GM19023 (cell line): ENCODE data around the gene B4GALNT3.

Source experiments
- ATAC-seq: cut with Tn5 transposase; IDR thresholded peaks from one replicate; pipeline ENCODE4 v1.9.1; 2021; ENCODE audit warnings: mild to moderate bottlenecking, moderate library complexity; ENCODE audit not compliant: unreplicated experiment

The B4GALNT3 gene

GRCh38 chr12:536751-537245 is 77.1 kb downstream of the B4GALNT3 start:
- ATAC-seq = no peak

- ATAC-seq = no peak
Observed at GRCh38 chr12:537772-538171, 78.0 kb downstream of the B4GALNT3 start.

- no peak for ATAC-seq
Observed at GRCh38 chr12:538731-539539, 79.2 kb downstream of the B4GALNT3 start.

- no peak for ATAC-seq
Observed at GRCh38 chr12:539540-540310, 80.0 kb downstream of the B4GALNT3 start.

- no peak for ATAC-seq
Observed at GRCh38 chr12:541676-542324, 82.1 kb downstream of the B4GALNT3 start.

- ATAC-seq = no peak
Observed at GRCh38 chr12:542395-543113, 82.8 kb downstream of the B4GALNT3 start.

DNA sequence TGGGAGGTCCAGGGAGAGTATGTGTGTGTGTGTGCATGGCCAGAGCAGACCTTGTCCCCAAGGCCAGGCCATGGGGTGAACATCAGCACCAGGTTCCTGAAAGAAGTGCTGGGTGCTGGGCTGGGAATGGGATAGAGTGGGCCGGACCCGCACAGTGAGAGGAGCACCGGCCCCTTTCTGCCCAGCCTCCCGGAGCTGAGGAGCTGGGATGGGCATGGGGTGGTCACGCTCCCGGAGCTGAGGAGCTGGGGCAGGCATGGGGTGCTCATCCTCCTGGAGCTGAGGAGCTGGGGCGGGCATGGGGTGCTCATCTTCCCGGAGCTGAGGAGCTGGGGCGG is 83.3 kb downstream of the B4GALNT3 start:
- ATAC-seq = no peak

GRCh38 chr12:544142-544541 is 84.4 kb downstream of the B4GALNT3 start:
- no peak for ATAC-seq

GRCh38 chr12:544941-545635 is 85.3 kb downstream of the B4GALNT3 start:
- ATAC-seq = no peak

GRCh38 chr12:545835-546234 is 86.1 kb downstream of the B4GALNT3 start:
- ATAC-seq = no peak

DNA sequence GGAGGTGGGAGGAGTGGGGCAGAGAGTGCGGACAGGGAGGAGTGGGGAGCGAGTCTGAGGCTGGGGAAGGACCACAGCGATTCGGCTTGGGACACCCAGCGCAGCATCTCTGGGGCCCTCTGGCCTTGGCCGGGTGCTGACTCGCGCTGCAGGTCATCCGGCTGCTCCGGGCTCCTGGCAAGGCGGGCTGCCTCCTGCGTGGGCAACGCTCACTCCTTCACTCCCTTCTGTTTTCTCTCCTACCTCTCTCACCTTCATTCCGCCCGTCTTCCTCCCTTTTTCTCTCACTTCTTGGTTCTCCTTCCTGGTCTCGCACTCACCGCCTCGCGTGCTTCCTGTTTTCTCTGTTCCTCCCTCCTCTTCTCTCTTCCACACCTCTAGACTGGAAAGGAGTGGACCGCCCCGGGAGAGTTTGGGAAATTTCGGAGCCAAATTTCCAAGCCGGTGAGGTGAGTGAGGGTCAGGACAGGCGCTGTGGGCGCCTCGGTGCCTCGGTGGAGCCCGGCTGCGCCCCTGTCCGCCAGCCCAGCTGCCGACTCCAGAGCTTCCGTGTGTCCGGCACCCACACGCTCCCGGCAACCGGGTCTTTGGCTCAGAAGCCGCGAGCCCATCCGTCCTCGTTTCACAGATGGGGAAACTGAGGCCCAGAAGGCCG is 86.7 kb downstream of the B4GALNT3 start:
- ATAC-seq = no peak

- no peak for ATAC-seq
Observed at GRCh38 chr12:546920-547845, 87.4 kb downstream of the B4GALNT3 start.

GRCh38 chr12:547883-548470 is 88.2 kb downstream of the B4GALNT3 start:
- no peak for ATAC-seq

DNA sequence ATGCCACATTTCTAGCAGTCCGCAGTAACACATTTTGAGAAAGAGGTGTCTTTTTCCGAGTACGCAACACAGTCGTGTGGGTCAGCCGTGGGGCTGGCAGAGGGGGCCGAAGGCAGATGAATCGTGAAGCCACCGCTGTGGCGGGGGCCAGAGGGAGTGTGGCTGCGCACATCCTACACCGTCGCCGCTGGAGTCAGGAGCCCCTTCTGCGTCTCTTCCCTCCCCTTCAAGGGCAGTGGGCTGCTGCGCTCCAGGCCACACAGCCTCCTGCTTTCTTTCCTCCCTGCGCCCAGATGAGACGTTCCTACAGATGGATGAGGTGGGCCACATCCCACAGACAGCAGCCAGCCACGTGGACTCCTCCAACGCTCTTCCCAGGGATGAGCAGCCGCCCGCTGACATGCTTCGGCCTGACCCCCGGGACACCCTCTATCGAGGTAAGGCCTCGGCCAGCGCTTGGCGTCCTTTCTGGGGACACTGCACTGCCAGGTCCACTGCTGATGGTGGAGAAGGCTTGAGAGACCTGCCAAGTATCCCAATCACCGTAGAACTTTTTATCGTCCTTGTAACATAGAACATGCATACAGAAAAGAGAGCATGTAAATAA is 89.8 kb downstream of the B4GALNT3 start:
- no peak for ATAC-seq

GRCh38 chr12:550473-551260 is 90.9 kb downstream of the B4GALNT3 start:
- no peak for ATAC-seq

DNA sequence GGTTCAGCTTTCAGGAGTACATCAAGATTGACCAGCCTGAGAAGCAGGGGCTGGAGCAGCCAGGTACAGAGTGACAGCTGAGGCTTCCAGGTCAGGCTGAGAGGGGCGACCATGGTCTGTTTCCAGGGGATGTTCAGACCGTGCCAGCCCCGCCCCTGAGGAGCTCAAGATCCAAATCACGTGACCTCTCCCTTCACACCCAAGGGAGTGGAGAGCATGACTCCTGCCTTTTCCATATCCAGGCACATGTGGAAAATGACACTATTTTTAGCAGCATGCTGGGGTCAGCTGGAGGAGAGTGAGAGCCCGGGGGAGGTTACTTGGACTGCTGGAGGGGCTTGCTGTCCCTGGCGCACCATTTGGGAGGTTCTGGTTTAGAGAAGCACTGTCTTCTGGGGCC is 92.7 kb downstream of the B4GALNT3 start:
- no peak for ATAC-seq
